GM18951 (cell line): ENCODE data around the gene ABCC11.
"Not testable (repeated sequence)": the region's sequence is repeated elsewhere in the genome, so short reads cannot be mapped to it uniquely, and the experiment has no call there.

ENCODE experiments used
- POLR2A ChIP-seq: IDR thresholded peaks from 4 replicates; pipeline ENCODE4 v1.6.1; 2011; ENCODE audit warnings: mild to moderate bottlenecking; ENCODE audit not compliant: insufficient read length, insufficient read depth; ENCODE audit errors: extremely low read depth
- in situ Hi-C: fragments of 300-500 bp; cut with MboI; formaldehyde crosslinking; loops from one replicate; pipeline ENCODE4 v1.12.0; 2022; ENCODE audit warnings: low sequenced_read_pairs, mixed read lengths, inconsistent platforms; ENCODE audit not compliant: unreplicated experiment

The ABCC11 gene

DNA sequence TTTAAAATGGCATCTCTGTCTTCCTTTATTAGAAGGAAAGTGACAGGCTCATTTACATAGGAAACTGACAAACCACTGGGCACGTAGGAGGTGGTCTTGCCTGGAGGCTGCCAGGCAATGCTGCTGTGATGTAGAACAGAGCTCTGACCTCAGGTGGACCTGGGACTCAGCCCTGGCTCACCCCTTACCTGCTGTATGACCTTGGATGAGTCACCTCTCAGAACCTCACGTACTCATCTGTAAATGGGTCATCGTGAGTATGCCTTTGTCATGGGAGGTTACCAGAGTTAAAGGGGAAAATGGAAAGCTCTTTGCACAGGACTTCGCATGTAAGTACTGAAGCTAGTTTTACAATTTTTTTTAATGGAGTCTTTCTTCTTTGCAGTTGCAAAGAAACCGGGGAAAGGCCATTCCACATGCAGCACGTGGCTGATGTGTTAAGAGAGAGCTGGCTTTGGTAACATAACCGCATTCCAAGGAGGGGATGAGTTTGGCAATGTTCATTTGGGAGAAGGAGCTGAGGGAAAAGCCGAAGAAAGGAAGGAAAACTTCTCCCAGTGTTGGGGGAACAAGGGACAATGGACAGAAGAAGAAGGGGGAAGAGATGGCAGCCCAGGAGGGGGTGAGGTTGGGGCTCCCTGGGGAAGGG, 40.6 kb downstream of the ABCC11 start:
- in situ Hi-C loops: no loop called here
- no peak for TF ChIP-seq POLR2A

DNA sequence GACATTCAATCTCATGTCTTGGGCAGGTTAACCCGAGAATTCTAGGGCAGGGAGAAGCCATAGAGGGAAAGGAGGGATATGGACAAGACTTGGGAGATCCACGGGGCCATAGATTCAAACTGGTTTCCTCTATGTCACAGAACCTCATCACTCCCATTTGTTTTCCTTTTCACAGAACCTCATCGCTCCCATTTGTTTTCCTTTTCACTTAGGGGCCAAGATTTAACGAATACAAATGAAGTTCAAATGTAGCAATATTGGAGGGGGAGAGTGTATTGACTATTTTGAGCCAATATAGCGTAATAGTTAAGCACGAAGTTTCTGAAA, 42.6 kb downstream of the ABCC11 start:
- in situ Hi-C loops: no loop called here
- no peak for TF ChIP-seq POLR2A

DNA sequence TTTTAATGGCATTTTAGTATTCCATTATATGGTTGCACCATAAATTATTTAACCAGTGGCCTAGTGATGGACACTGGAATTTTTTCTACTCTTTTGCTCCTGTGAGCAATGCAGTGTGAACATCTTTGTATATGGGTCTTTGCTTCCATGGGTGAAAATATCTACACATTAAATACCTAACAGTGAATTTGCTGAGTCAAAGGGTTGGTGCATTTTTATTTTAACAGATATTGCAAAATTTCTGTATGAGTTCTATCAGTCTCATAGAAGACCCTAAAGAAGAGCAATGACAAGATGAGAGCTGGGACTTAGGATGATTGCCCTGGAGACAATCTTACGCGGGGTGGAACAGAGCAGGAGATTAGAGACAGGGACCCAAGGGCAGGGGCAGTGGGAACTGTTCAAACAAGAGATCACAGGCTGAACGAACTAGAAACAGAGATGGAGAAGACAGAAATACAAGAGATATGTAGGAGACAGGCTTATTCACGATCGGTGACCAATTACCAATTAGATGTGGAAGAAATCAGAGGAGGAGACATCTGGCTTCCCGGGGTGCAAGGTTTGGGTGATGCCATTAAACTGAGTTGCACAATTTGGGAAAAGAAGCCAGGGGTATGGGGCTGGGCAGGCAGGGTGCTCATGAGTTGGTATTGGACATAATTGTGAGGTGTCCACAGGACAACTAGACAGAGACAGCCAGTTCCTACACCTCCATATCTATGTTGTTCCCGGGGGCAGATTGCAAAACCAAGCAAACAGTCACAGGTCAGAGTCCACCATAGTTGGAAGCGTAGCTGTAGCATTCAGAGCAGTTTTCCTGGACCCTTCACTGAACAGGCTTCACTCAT, 43.1 kb downstream of the ABCC11 start:
- in situ Hi-C loops: no loop called here

DNA sequence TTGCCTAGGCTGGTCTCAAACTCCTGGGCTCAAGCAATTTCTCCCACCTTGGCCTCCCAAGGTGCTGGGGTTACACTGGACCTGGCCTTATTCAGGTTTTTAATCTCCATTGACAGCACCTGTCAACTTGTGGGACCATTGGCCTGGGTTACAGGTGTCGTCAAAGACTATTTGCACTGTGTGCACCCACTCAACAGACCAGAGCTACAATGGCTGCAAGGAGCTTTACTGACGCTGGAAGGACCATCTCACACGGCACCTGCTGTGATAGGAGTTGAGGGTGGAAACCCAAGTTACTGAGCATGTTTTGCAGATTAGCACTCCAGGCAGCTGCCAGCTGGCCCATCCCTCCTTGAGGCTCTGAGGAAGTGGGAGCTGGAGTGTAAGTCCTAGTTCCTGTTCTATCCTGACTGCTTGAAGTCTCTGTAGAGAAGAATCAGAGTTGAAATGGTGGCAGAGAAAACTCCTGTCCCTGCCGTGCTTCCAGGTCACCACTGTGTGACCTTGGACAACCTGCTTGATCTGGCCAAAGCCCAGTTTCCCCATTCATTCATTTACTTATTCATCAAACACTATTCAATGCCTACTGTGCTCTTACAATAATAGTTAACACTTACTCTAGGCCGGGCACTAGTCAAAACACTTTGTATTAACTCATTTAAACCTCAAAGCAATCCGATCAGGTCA, 45.7 kb downstream of the ABCC11 start:
- in situ Hi-C loops: no loop called here

More for the DNA sequence above, 43.1 kb downstream of the ABCC11 start:
- no peak for TF ChIP-seq POLR2A

DNA sequence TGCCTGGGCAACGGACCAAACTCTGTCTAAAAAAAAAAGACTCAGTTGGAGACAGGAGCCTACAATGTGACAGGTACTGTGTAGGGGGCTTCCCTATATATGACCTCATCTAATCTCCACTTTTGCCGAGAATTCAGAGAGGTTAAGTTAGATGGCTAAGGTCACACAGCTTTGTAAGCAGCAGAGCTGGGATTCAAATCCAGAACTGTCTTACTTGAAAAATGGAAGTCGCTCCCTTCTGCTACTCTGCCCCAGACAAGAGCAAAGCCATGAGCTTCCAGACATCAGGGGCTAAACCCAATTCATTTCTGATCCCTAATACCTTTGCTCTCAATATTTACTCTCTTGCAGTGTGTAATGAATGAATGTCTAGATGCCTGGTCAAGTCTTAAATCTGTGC, 50.0 kb downstream of the ABCC11 start:
- in situ Hi-C loops: no loop called here

More for the DNA sequence above, 45.7 kb downstream of the ABCC11 start:
- TF ChIP-seq POLR2A: no peak

DNA sequence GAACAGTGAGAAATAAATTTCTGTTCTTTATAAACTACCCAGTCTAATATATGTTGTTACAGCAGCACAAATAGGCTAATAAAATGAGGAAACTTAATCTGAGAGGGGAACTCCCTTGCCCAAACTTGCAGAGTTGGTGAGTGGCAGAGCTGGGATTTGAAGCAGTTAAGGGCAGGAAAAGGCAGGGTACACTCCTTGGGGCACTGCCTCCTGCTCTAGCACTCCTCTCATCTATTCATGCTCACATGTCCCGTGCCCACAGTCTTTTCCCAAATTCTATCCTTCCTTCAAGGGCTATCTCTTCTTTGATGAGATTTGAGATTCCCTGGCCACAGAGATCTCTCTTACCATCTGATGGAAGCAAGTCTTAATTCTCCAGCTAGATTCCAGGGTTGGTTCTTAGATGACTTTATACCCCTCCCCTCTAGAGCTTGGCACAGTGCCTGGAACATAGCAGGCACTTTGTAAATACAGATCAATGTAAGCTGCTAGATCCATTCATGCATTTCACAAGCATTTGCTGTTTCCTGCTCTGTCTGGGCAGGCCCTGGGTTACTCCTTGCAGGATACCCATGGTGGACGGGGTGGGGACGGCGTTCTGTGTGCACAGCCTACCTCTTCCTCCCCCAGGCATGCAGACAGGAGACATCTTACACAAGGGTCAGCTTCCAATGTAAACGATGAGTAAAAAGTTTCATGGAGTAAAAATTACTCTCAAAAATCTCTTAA, 52.3 kb downstream of the ABCC11 start:
- no peak for TF ChIP-seq POLR2A

More for the DNA sequence above, 50.0 kb downstream of the ABCC11 start:
- TF ChIP-seq POLR2A: no peak

DNA sequence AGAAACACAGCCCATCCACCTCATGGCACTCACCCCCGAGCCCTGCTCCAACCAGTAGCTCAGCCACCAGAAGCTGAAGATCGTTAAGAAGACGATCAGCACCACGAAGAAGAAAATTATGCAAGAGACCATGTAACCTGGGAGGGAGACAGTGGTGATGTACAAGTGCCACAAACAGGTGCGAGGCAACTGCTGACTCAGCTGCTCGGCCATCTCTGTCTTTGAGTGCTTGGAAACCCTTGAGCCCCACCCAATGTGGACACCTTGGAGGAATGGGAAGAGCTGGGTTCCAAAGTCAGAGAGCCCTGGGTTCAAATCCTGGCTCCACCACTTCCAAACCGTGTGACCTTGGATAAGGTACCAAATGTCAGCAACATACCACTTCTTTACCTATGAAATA, 53.5 kb downstream of the ABCC11 start:
- in situ Hi-C loops: no loop called here
- no peak for TF ChIP-seq POLR2A

More for the DNA sequence above, 52.3 kb downstream of the ABCC11 start:
- in situ Hi-C loops: no loop called here

DNA sequence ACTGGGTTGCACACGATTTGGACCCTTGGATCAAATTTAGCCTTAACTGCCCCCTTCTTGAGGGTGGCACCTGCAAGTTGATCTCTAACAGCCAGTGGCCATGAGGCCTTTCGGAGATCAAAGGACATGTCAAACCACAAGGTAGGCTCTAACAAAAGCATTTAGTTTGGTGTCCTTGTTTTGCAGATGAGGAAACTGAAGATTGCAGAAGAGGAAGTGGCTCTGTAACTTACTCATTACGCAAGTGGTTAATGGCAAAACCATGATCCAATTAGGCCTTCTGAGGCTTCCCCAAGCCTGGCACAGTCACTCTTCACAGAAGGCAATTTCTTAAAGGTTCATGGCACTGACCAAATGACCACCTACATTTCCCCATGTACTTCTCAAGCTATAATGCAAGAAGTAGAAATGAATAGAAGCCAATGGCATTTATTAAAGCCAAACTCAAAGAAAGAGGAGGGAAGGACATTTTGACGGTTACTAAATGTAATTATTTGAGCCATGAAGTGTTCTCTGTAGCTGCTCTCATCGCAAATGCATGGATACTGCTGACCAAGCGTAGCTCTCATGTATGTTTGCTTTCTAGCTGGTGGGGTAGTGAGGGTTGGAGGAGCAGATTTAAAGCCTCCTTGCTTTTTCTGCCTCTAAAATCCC, 58.8 kb downstream of the ABCC11 start:
- TF ChIP-seq POLR2A: no peak
- in situ Hi-C loops: no loop called here

DNA sequence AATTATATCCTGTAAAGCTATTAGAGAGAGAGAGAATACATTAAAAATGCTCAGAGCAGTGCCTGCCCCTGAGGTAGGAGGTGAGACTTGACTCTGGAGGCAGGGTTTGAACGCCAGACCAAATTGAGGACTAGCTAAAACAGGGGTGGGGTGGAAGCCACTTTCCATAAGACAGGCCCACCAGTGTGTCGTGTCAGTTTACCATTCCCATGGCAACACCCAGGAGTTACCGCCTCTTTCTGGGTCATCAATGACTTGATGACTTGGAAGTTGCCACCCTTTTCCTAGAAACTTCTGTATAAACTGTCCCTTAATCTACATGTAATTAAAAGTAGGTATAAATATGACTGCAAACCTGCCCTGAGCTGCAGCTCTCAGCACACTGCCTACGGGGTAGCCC, 59.6 kb downstream of the ABCC11 start:
- in situ Hi-C loops: no loop called here
- no peak for TF ChIP-seq POLR2A

DNA sequence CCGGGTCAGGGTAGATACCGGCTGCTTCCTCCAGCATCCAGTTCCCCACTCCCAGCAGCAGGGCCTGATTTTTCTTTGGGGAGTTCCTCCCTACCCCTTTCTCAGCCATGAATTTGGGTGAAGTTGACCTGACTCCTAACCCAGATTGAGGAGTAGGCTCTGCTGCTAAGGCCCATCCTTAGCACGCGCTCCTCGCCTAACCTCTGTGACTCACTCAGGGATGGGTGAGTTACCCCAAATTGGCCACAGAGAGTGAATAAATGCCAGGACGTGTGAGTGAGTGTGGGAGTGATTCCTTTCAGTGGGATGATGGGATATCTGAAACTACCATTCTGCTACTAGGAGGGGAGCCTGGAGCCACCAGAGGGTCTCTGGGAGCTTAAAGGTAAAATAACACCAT, 62.7 kb downstream of the ABCC11 start:
- in situ Hi-C loops: no loop called here
- TF ChIP-seq POLR2A: no peak

DNA sequence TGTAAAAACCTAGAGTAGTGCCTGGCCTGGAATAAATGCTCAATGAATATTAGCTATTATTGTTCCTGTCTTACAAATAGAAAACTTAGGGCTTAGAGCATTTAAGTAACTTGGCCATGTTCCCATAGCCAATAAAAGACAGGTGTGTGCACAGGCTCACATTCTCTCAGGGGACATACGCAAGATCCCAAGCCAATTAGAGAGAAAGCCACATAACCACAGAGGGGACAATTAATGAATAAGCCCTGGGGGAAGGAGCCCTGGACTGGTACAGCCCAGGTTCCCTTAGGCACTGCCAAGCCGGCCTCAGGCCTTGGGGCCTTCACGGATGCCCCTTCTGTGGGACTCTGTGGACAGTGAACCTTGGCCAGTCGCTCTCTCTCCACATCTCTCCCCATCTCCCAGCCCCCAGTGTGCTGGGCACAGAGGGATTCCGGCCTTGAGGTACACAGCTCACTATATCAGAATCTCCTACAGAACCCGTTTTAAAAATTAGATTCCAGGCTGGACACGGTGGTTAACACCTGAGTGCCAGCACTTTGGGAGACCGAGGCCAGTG, 64.3 kb downstream of the ABCC11 start:
- no peak for TF ChIP-seq POLR2A
- in situ Hi-C loops: no loop called here

DNA sequence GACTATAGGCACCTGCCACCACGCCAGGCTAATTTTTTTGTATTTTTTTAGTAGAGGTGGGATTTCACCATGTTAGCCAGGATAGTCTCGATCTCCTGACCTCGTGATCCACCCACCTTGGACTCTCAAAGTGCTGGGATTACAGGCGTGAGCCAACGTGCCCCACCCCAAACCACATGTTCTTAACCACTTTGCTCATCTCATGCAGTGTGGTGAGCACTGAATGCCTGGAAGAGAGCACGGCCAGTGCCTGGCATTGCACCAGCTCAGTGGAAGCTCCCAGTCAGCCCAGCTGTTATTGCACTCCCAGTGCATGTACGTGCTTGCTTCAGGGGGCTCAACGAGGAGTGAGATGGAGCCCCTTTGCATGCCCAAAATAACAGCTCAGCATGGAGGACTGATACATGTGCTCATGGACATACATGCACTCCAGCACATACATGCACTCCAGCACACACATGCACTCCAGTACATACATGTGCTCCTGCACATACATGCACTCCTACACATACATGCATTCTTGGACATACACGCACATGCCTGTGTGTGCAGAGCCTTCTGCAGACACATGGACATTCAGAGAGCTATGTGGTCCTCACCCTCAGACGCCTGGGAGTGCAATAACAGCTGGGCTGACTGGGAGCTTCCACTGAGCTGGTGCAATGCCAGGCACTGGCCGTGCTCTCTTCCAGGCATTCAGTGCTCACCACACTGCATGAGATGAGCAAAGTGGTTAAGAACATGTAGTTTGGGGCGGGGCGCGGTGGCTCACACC, 65.4 kb downstream of the ABCC11 start:
- in situ Hi-C loops: not testable (repeated sequence)
